Activated CD4-positive, alpha-beta T cell treated with anti-CD3 and anti-CD28 coated beads for 36 hours (primary cell): ENCODE measurements around the gene ANKMY1. TPM values are rescaled to one million over a fixed set of nuclear protein-coding genes. Genes with fewer than 3 reads are reported as not detected.
"Not testable (repeated sequence)": the region's sequence is repeated elsewhere in the genome, so short reads cannot be mapped to it uniquely, and the experiment has no call there.

Experiments used
- ATAC-seq: fragments of 200-7000 bp; cut with Tn5 transposase; one replicate; pipeline ENCODE4 v1.10.0; 2021; ENCODE audit warnings: mild to moderate bottlenecking, moderate library complexity
- CTCF ChIA-PET: fragments of 350-600 bp; sonication (Branson Sonifier 250); formaldehyde crosslinking; loops from one replicate; lab custom pipeline; 2021; ENCODE audit warnings: antibody characterized with exemption; lab: Charles Lee
- POLR2A ChIA-PET: fragments of 350-600 bp; sonication (Branson Sonifier 250); formaldehyde crosslinking; loops from one replicate; lab custom pipeline; 2021; ENCODE audit warnings: antibody characterized with exemption, inconsistent platforms; lab: Charles Lee
- DNase-seq: peaks from one replicate; pipeline ENCODE4 v3.0.0-alpha.2; 2020
- H3K27ac Mint-ChIP-seq: one replicate; pipeline ENCODE4 v1.8.0; 2021; ENCODE audit warnings: mixed read lengths
- H3K27me3 Mint-ChIP-seq: one replicate; pipeline ENCODE4 v1.8.0; 2021; ENCODE audit warnings: mixed read lengths
- H3K36me3 Mint-ChIP-seq: one replicate; pipeline ENCODE4 v1.8.0; 2021; ENCODE audit warnings: low read depth, mixed read lengths
- H3K4me1 Mint-ChIP-seq: one replicate; pipeline ENCODE4 v1.8.0; 2021; ENCODE audit warnings: mixed read lengths
- H3K4me3 Mint-ChIP-seq: one replicate; pipeline ENCODE4 v1.8.0; 2021; ENCODE audit warnings: mild to moderate bottlenecking, moderate library complexity, mixed read lengths
- H3K9me3 Mint-ChIP-seq: one replicate; pipeline ENCODE4 v1.8.0; 2021; ENCODE audit warnings: low read depth, mixed read lengths
- intact Hi-C, 2 experiments: fragments of 100-400 bp; cut with DNase I in 1 of 2; cut with micrococcal nuclease in 1 of 2; formaldehyde crosslinking; loops; one replicate each; pipeline versions ENCODE4 v1.14.2 to v1.15.1; 2022 to 2024; cut with DNase I, micrococcal nuclease
- total RNA-seq, 2 experiments: library from RNA; stranded (reverse); gene quantifications; one replicate each; pipeline ENCODE4 v1.2.3, GENCODE V29; 2021

ANKMY1 gene
- total RNA-seq, 2 experiments from 2014 or later = 20.7 to 24.0 TPM

DNA sequence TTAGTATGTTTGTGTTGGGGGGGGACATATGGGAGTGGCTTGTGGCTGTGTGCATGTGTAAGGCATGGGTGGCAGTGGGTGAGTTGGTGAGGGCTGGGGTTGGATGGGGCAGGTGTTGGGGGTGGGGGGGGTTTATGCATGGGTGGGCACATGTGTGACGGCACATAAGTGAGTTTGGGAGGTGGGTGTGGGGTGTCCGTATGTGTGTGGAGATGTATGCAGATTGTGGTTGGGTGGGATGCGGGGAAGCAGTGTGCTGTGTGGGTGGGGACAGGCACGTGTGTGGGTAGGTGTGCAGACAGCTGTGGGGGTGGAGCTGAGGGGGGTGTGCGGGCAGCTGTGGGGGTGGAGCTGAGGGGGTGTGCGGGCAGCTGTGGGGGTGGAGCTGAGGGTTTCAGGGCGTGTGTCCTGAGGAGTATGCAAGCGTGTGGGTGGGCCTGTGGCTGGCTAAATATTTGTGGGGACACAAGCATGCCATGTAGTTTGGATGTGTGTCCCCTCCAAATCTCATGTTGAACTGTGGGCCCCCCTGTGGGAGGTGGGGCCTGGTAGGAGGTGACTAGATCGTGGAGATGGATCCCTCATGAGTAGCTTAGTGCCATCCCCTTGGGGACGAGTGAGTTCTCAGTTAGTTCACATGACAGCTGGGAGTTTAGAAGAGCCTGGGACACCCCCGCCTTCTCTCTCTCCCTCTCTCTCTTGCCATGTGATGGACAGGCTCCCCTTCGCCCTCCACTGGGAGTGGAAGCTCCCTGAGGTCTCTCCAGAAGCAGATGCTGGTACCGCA is 59.4 kb downstream of the ANKMY1 start:
- Mint-ChIP-seq H3K27ac (no peak overlapping the region), H3K4me3 (no peak overlapping the region), H3K27me3 (no peaks in the 10 kb centered on the region), H3K4me1 (no peaks in the 10 kb centered on the region), H3K36me3 (peaks cover 24% of the 10 kb centered on the region), H3K9me3 (peaks cover 3% of the 10 kb centered on the region)
- ATAC-seq = no peak
- ChIA-PET POLR2A (no interaction called here), CTCF (interaction anchor here (1.0 kb wide), 1 partner anchor 16 kb away, joined by 4 read pairs; no protein-coding TSS in a partner anchor)
- intact Hi-C loops = no loop called here
- DNase-seq = no peak

DNA sequence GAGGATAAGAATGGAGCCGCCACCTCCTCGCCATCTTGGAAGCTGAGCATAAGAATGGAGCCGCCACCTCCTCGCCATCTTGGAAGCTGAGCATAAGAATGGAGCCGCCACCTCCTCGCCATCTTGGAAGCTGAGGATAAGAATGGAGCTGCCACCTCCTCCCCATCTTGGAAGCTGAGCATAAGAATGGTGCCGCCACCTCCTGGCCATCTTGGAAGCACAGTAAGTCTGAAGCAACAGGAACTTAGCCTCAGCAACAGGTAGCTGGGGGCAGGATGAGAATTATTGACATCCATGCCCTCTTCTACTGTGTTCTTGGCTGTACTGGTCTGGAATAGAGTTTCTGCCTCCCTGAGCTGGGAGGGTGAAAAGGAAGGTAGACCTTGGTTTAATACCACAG is 60.7 kb downstream of the ANKMY1 start:
- CTCF ChIA-PET, ATAC-seq, H3K9me3 Mint-ChIP-seq, H3K27me3 Mint-ChIP-seq, H3K4me3 Mint-ChIP-seq, H3K4me1 Mint-ChIP-seq, H3K27ac Mint-ChIP-seq, POLR2A ChIA-PET, intact Hi-C loops, DNase-seq: not testable (repeated sequence)
- H3K36me3 Mint-ChIP-seq = peaks cover 26% of the 10 kb centered on the region

DNA sequence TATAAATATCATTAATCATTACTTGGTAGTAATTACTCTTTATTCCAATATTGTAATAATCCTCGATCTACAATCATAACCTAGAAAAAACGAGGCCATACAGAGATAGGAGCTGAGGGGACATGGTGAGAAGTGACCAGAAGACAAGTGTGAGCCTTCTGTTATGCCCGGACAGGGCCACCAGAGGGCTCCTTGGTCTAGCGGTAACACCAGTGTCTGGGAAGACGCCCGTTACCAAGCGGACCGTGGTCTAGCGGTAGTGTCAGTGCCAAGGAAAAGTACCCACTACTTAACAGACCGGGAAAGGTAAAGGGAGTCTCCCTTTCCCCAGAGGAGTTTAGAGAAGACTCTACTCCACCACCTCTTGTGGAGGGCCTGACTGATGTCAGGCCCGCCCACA is 62.8 kb downstream of the ANKMY1 start:
- H3K36me3 Mint-ChIP-seq = peaks cover 27% of the 10 kb centered on the region

DNA sequence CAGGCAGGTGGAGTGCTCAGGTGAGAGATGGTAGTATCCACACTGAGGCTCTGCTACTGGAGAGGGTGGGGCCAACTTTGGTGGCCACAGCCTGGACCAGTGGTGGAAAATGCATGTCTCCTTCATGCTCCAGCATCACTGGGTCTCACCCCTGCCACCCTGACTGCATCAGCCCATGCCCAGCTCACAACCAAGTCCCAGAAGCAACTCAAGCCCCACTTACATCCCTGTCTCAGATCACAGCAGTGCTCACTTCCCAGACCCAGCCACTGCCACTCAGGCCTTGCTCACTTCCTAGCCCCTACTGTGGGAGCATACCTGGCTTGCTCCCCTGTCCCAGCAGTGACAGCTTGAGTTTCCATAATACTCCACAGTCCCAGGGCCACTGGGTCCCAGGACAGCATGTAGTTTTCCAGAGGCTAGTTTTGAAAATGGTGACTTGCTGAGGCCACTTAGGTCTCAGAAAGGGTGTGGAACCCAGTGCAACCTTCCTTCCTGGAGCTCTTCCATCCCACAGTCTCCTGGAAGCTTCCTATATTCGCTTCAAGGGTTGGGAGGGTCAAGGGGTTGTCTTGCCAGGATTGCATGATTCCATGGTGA is 63.5 kb downstream of the ANKMY1 start:
- no peak for ATAC-seq
- Mint-ChIP-seq H3K4me3 (no peak overlapping the region), H3K36me3 (peaks cover 29% of the 10 kb centered on the region), H3K9me3 (peaks cover 27% of the 10 kb centered on the region), H3K27me3 (no peaks in the 10 kb centered on the region), H3K27ac (no peak overlapping the region), H3K4me1 (no peaks in the 10 kb centered on the region)
- ChIA-PET CTCF (no interaction called here), POLR2A (no interaction called here)
- no peak for DNase-seq
- intact Hi-C loops = no loop called here

More for the DNA sequence above, 62.8 kb downstream of the ANKMY1 start:
- H3K9me3 Mint-ChIP-seq = peaks cover 24% of the 10 kb centered on the region
- H3K4me3 Mint-ChIP-seq, H3K27me3 Mint-ChIP-seq, intact Hi-C loops, H3K4me1 Mint-ChIP-seq, POLR2A ChIA-PET, ATAC-seq, H3K27ac Mint-ChIP-seq, DNase-seq: not testable (repeated sequence)
- CTCF ChIA-PET = interaction anchor here (1.0 kb wide), 1 partner anchor 19 kb away, joined by 3 read pairs; no protein-coding TSS in a partner anchor

DNA sequence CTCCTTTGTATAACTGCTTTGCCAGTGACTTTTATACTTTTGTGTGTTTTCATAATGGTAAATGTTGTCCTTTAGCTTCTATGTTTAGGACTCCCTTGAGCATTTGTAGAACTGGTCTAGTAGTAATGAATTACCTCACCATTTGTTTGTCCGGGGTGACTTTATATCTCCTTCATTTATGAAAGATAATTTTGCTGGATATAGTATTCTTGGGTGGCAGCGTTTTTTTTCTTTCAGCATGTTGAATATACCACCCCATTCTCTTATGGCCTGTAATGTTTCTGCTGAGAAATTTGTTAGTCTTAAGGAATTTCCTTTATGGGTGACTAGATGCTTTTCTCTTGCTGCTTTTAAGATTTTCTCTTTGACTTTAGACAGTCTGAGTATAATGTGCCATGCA is 66.3 kb downstream of the ANKMY1 start:
- intact Hi-C loops = no loop called here
- ChIA-PET POLR2A (no interaction called here), CTCF (no interaction called here)
- Mint-ChIP-seq H3K27me3 (no peaks in the 10 kb centered on the region), H3K27ac (no peak overlapping the region), H3K36me3 (peaks cover 18% of the 10 kb centered on the region), H3K9me3 (peaks cover 42% of the 10 kb centered on the region), H3K4me3 (no peak overlapping the region), H3K4me1 (no peaks in the 10 kb centered on the region)
- no peak for ATAC-seq
- DNase-seq = no peak

DNA sequence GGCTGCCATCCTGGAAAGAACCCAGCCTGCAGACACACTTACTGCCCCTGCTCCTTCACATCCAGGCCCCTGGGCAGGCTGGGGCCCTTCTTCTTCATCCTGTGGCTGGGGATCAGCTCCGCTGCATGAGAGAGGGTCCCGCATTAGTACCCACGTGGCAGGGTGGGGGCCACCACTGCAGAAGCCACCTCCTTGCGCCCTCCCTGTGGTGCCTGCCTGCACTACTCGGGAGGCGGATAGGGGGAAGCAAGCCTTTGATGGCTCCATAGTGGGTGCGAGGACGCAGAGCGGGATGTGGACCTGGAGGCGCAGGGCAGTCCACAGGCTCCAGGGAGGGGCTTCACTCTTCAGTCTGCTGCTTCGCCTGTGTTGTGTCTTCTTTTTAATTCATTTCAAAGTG is 75.6 kb downstream of the ANKMY1 start:
- DNase-seq (no peak), ATAC-seq (no peak)
- no peaks in the 10 kb centered on the region for H3K27me3 Mint-ChIP-seq
- H3K36me3 Mint-ChIP-seq = peaks cover 7% of the 10 kb centered on the region
- CTCF ChIA-PET = no interaction called here
- POLR2A ChIA-PET = no interaction called here
- H3K27ac Mint-ChIP-seq = no peak overlapping the region
- peaks cover 5% of the 10 kb centered on the region for H3K9me3 Mint-ChIP-seq
- H3K4me3 Mint-ChIP-seq = no peak overlapping the region
- no peaks in the 10 kb centered on the region for H3K4me1 Mint-ChIP-seq
- intact Hi-C loops = no loop called here

DNA sequence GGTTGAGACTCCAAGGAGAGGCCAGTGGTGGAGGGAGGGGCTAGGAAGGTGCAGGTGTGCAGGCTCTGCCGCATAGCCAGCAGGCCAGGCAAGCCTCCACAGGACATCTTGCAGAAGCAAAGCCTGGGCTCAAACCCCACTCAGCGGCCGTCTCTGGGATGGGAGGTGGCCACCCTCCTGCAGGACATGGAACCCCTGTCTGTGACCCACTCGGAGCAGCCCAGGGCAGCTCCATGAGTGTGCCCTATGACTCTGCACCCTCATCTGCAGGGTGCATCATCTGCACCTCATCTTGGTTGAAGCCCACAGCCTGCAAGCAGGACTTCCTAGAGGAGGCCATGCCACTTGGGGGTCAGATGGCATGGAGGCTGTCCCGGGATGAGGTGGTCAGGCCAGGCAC is 76.1 kb downstream of the ANKMY1 start:
- DNase-seq = peak; percentile 2
- Mint-ChIP-seq H3K27me3 (no peaks in the 10 kb centered on the region), H3K36me3 (peaks cover 4% of the 10 kb centered on the region), H3K4me3 (no peak overlapping the region), H3K27ac (no peak overlapping the region), H3K9me3 (peaks cover 2% of the 10 kb centered on the region), H3K4me1 (no peaks in the 10 kb centered on the region)
- intact Hi-C loops = no loop called here
- CTCF ChIA-PET = no interaction called here
- no peak for ATAC-seq
- POLR2A ChIA-PET = no interaction called here

DNA sequence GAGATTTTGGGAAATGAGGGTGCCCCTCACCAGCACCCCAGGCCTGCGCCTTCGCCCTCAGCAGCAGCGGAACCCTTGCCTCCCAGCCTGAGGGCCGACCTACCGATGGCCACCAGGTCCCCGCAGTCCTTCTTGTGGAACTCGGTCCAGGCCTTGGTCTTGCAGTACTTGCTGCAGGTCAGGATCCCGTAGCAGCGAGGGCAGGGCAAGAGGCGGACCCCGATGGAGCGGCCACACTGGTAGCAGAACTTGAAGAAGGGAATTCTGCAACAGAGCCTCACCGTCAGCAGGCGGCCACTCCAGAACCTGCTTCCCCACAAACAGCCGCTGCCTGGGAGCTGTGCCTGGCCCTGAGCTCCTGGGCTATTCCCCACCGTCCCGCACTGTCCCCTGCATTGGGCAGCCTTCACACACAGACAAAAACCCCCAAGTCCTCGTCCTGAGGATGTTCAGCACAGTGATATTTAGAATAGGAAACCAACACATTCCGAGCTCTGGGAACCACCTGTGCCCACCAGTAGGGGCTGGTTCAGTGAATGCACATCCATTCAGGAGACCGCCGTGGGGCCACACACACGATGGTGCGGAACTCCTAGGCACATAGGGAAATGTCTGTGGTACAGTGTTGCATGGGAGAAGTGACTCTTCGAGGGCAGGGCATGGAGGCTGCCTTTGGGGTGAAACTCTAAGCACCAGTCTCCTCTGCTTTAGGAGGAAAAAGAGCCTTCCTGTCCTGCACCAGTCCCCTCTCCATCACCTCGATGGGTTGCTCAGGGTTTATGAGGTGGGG is 76.8 kb downstream of the ANKMY1 start:
- Mint-ChIP-seq H3K4me3 (no peak overlapping the region), H3K4me1 (no peaks in the 10 kb centered on the region), H3K36me3 (peaks cover 8% of the 10 kb centered on the region), H3K27me3 (no peaks in the 10 kb centered on the region), H3K27ac (no peak overlapping the region), H3K9me3 (peaks cover 2% of the 10 kb centered on the region)
- DNase-seq (peak; percentile 2), ATAC-seq (no peak)
- ChIA-PET POLR2A (no interaction called here), CTCF (interaction anchor here (0.7 kb wide), 1 partner anchor 264 kb away, joined by 3 read pairs; no protein-coding TSS in a partner anchor)
- intact Hi-C loops = no loop called here

DNA sequence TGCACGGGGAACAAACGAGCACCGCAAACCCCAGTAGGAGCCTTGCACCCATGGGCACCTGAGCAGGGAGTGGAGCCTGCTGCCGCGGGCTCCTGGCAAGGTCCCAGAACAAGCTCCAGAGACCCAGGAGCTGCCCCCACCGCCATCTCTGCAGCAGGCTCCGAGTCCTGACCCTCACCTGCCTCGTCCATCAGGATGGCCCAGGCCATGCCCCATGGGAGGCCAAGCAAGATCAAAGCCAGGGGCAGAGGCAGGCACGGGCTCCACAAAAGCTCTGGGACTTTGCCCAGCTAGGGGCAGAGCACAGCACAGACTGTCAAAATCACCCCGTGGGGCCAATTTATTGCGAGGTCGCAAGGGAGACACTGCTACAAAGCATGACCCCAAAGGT is 78.7 kb downstream of the ANKMY1 start:
- Mint-ChIP-seq H3K9me3 (peaks cover 5% of the 10 kb centered on the region), H3K4me1 (no peaks in the 10 kb centered on the region), H3K4me3 (no peak overlapping the region), H3K36me3 (peaks cover 14% of the 10 kb centered on the region), H3K27me3 (no peaks in the 10 kb centered on the region), H3K27ac (no peak overlapping the region)
- intact Hi-C loops = no loop called here
- POLR2A ChIA-PET = no interaction called here
- no peak for ATAC-seq
- DNase-seq = no peak
- CTCF ChIA-PET = no interaction called here

DNA sequence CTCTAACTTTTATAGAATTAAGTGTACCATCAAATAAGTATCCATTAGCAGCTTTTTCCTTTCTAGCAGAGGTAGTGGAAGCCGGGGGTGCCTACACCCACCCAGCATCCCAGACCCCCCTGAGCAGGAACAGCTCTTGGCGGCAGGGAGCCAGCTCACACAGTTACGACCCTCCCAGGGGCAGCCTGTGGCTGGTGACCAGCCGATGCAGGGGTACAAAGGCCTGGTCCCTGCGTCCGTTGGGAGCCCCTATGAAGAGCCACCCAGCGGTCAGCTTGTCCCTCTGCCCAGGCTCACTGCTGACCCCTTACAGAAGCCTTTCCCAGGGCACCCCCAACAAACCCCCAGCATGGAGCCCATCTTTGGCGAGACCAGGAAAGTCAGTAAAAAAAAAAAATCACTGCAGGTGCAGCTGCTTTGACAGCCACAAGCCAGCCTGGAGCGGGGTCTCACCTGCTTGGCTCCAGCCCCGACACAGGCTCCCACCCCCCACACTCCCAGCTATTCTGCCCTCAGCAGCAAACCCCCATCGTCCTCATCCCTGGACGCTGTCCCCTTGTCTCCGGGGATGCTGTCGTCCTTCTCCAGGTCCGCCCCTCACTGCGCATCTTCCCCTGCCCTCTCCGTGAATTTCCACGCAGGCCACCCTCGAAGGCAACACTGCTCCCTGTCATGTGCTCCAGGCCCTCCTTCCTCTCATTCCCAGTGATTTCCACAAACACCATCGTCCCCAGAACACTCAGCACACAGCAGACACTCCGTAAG is 79.3 kb downstream of the ANKMY1 start:
- Mint-ChIP-seq H3K4me1 (no peaks in the 10 kb centered on the region), H3K4me3 (no peak overlapping the region), H3K27ac (no peak overlapping the region), H3K9me3 (peaks cover 8% of the 10 kb centered on the region), H3K27me3 (no peaks in the 10 kb centered on the region), H3K36me3 (peaks cover 15% of the 10 kb centered on the region)
- ATAC-seq (no peak), DNase-seq (no peak)
- POLR2A ChIA-PET = no interaction called here
- CTCF ChIA-PET = no interaction called here
- intact Hi-C loops = no loop called here

DNA sequence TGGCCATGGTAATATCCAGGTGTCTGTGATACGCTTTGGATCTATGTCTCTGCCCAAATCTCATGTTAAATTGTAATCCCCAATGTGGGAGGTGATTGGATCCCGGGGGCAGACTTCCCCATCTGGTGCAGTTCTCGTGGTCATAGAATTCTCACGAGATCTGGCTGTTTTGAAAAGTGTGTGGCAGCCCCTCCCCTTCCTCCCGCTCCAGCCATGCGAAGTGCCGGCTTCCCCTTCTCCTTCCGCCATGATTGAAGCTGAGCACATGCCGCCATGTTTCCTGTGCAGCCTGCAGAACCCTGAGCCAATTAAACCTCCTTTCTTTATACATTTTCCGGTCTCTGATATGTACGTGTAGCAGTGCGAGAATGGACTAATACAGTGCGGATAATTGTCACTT is 79.9 kb downstream of the ANKMY1 start:
- H3K27ac Mint-ChIP-seq = no peak overlapping the region
- H3K4me3 Mint-ChIP-seq = no peak overlapping the region
- POLR2A ChIA-PET = no interaction called here

More for the DNA sequence above, 79.9 kb downstream of the ANKMY1 start:
- intact Hi-C loops = no loop called here
- Mint-ChIP-seq H3K27me3 (no peaks in the 10 kb centered on the region), H3K36me3 (peaks cover 20% of the 10 kb centered on the region), H3K4me1 (no peaks in the 10 kb centered on the region), H3K9me3 (peaks cover 12% of the 10 kb centered on the region)
- ATAC-seq (no peak), DNase-seq (no peak)
- CTCF ChIA-PET = no interaction called here
